Endodermal cell (in vitro differentiated cells): Measurements from ENCODE around the gene ATL3. TPM values are rescaled to one million over a fixed set of nuclear protein-coding genes. Genes with fewer than 3 reads are reported as not detected.

Experiments
- DNase-seq: peaks from one replicate; pipeline ENCODE4 v3.0.0-alpha.2; 2017
- H3K27ac ChIP-seq: 2 replicates; pipeline ENCODE4 v1.5.1; 2013; ENCODE audit warnings: mild to moderate bottlenecking, low read depth, low read length, moderate library complexity
- H3K27me3 ChIP-seq: 2 replicates; pipeline ENCODE4 v1.6.1; 2013; ENCODE audit warnings: mild to moderate bottlenecking, low read length, moderate library complexity; ENCODE audit not compliant: insufficient read depth, control insufficient read depth, poor library complexity, severe bottlenecking
- H3K36me3 ChIP-seq: 2 replicates; pipeline ENCODE4 v1.7.0; 2013; ENCODE audit warnings: mild to moderate bottlenecking, low read length, moderate library complexity; ENCODE audit not compliant: control insufficient read depth, insufficient read depth
- H3K4me1 ChIP-seq: one replicate; pipeline ENCODE4 v1.7.0; 2013; ENCODE audit warnings: low read length; ENCODE audit not compliant: control insufficient read depth, insufficient read depth
- H3K4me3 ChIP-seq: 2 replicates; pipeline ENCODE4 v1.5.1; 2013; ENCODE audit warnings: mild to moderate bottlenecking, low read length, moderate library complexity
- H3K9ac ChIP-seq: 2 replicates; pipeline ENCODE4 v1.6.1; 2013; ENCODE audit warnings: mild to moderate bottlenecking, low read length, moderate library complexity; ENCODE audit not compliant: poor library complexity, severe bottlenecking; ENCODE audit errors: extremely low read depth
- H3K9me3 ChIP-seq: 2 replicates; pipeline ENCODE4 v1.6.1; 2013; ENCODE audit warnings: mild to moderate bottlenecking, low read length, moderate library complexity; ENCODE audit not compliant: control insufficient read depth
- H3K27ac Mint-ChIP-seq: 2 replicates; pipeline ENCODE4 v1.8.0; 2020; ENCODE audit warnings: mixed read lengths
- H3K27me3 Mint-ChIP-seq: 2 replicates; pipeline ENCODE4 v1.8.0; 2021; ENCODE audit warnings: mild to moderate bottlenecking, mixed read lengths; ENCODE audit not compliant: insufficient read depth
- H3K36me3 Mint-ChIP-seq: 2 replicates; pipeline ENCODE4 v1.8.0; 2020; ENCODE audit warnings: low read depth, mixed read lengths
- H3K4me1 Mint-ChIP-seq: 2 replicates; pipeline ENCODE4 v1.8.0; 2020; ENCODE audit warnings: mixed read lengths
- H3K4me3 Mint-ChIP-seq: 2 replicates; pipeline ENCODE4 v1.8.0; 2020; ENCODE audit warnings: mild to moderate bottlenecking, moderate library complexity, mixed read lengths
- H3K9me3 Mint-ChIP-seq: 2 replicates; pipeline ENCODE4 v1.8.0; 2020; ENCODE audit warnings: mild to moderate bottlenecking, mixed read lengths
- whole genome bisulfite sequencing, 2 experiments: methylation state at CpG; one replicate each; pipeline versions ENCODE4 v1.1.5 to v1.1.7; 2013; ENCODE audit warnings: missing lambda C conversion rate in 2 of 2, mixed read lengths in 1 of 2; ENCODE audit not compliant: insufficient coverage in 1 of 2, insufficient read length in 1 of 2; 5-methylcytosine and 5-hydroxymethylcytosine counted together
- total RNA-seq, 2 donors: library from RNA; stranded (reverse); fragmentation: NEBNext Ultra II Directional in 1 of 2; extraction: Animal tissue kit (Norgen Biotek cat#: 25700) in 1 of 2; gene quantifications; 2 replicates in 1 of 2; 3 replicates in 1 of 2; pipeline ENCODE4 v1.2.1, GENCODE V29; 2021
- TF ChIP-seq, protein P1 (sequence below): fragments of 200-600 bp; sonication (generic); conservative IDR thresholded peaks from 2 replicates; pipeline ENCODE4 v1.5.0; 2021; ENCODE audit warnings: antibody characterized with exemption, mild to moderate bottlenecking

ATL3 gene
- total RNA-seq, 2 donors from 2014 or later, result 33.8 to 38.0 TPM

DNA sequence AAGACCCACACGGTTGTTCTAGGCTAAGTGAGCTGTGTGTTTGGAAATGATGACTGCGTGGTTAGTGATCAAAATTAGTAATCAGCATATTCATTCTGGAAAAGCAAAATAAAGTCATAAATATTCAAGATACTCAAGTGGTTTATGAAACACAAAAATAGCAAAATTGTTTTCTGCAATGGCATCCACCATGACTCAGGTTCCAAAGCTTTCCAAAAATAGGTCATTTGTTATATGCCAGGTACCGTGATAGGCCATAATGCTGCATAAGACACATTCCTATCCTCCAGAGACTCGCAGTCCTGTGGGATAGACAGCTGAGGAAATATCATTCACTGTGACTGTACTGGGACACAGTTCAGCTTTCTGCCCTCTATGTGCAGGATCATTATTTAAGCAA, 2.4 kb upstream of the ATL3 start:
- H3K27me3 ChIP-seq, result no peaks in the 10 kb centered on the region
- H3K4me3 Mint-ChIP-seq, result no peak overlapping the region
- no peak overlapping the region for H3K9ac ChIP-seq
- no peaks in the 10 kb centered on the region for H3K9me3 Mint-ChIP-seq
- DNase-seq, result peak; percentile 9
- no peak overlapping the region for H3K4me3 ChIP-seq
- no peak overlapping the region for H3K27ac ChIP-seq
- H3K4me1 ChIP-seq, result no peaks in the 10 kb centered on the region
- TF ChIP-seq, protein P1, sequence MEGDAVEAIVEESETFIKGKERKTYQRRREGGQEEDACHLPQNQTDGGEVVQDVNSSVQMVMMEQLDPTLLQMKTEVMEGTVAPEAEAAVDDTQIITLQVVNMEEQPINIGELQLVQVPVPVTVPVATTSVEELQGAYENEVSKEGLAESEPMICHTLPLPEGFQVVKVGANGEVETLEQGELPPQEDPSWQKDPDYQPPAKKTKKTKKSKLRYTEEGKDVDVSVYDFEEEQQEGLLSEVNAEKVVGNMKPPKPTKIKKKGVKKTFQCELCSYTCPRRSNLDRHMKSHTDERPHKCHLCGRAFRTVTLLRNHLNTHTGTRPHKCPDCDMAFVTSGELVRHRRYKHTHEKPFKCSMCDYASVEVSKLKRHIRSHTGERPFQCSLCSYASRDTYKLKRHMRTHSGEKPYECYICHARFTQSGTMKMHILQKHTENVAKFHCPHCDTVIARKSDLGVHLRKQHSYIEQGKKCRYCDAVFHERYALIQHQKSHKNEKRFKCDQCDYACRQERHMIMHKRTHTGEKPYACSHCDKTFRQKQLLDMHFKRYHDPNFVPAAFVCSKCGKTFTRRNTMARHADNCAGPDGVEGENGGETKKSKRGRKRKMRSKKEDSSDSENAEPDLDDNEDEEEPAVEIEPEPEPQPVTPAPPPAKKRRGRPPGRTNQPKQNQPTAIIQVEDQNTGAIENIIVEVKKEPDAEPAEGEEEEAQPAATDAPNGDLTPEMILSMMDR, result no peak
- H3K36me3 ChIP-seq, result no peaks in the 10 kb centered on the region
- H3K36me3 Mint-ChIP-seq, result no peaks in the 10 kb centered on the region
- peaks cover 3% of the 10 kb centered on the region for H3K4me1 Mint-ChIP-seq
- 90 to 95% methylated on average over 2 to 3 of the region's 4 CpGs for WGBS, 2 experiments
- no peaks in the 10 kb centered on the region for H3K27me3 Mint-ChIP-seq
- no peaks in the 10 kb centered on the region for H3K9me3 ChIP-seq
- no peak overlapping the region for H3K27ac Mint-ChIP-seq

DNA sequence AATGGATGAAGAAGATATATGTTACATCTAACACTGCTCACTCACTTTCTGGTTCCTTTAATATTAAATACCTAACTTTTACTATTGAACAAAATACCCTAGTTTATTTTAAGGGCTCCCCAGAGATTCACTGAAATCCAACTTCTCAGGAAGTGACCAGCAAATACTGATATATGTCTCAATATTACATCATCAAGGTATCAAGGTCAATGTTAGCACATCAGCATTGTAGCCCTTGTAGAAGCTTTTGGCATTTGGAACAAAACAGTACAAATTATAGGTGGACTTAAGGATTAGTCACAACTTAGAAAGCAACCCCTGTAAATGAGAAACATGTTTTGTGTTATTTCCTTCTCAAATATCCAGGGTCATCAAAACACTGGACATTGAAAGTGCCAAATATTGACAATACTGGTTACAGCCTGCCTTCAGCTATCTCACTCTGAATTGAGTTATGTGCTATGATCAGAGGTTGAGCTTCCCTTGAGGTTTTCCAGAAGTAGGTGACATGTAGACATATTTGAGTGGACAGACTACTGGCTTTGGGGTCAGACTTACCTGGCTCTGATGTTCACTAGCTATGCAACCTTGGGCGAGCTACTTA, 1.9 kb upstream of the ATL3 start:
- Histone ChIP-seq H3K27me3 (no peaks in the 10 kb centered on the region), H3K4me1 (no peaks in the 10 kb centered on the region), H3K36me3 (peaks cover 4% of the 10 kb centered on the region), H3K9ac (no peak overlapping the region), H3K9me3 (no peaks in the 10 kb centered on the region), H3K27ac (no peak overlapping the region), H3K4me3 (no peak overlapping the region)
- 92 to 100% methylated on average over 1 of the region's 1 CpG for WGBS, 2 experiments
- H3K36me3 Mint-ChIP-seq, result peaks cover 2% of the 10 kb centered on the region
- no peaks in the 10 kb centered on the region for H3K27me3 Mint-ChIP-seq
- H3K4me1 Mint-ChIP-seq, result peaks cover 4% of the 10 kb centered on the region
- TF ChIP-seq, protein P1, result no peak
- no peak overlapping the region for H3K27ac Mint-ChIP-seq
- no peak for DNase-seq
- H3K9me3 Mint-ChIP-seq, result no peaks in the 10 kb centered on the region
- no peak overlapping the region for H3K4me3 Mint-ChIP-seq

DNA sequence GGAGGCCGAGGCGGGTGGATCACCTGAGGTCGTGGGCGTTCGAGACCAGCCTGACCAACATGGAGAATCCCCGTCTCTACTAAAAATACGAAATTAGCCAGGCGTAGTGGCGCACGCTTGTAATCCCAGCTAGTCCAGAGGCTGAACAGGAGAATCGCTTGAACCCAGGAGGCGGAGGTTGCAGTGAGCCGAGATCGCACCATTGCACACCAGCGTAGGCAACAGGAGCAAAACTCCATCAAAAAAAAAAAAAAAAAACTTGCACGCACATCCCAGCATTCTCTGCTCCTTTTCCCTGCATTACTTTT, 934 bp upstream of the ATL3 start:
- Mint-ChIP-seq H3K4me1 (peaks cover 7% of the 10 kb centered on the region), H3K27me3 (no peaks in the 10 kb centered on the region), H3K36me3 (peaks cover 2% of the 10 kb centered on the region), H3K9me3 (no peaks in the 10 kb centered on the region), H3K4me3 (no peak overlapping the region), H3K27ac (no peak overlapping the region)
- H3K4me3 ChIP-seq, result no peak overlapping the region
- TF ChIP-seq, protein P1, result no peak
- no peak overlapping the region for H3K27ac ChIP-seq
- H3K4me1 ChIP-seq, result no peaks in the 10 kb centered on the region
- no peak overlapping the region for H3K9ac ChIP-seq
- no peak for DNase-seq
- H3K9me3 ChIP-seq, result no peaks in the 10 kb centered on the region
- peaks cover 8% of the 10 kb centered on the region for H3K36me3 ChIP-seq
- WGBS, 2 experiments, result 95 to 98% methylated on average over 12 to 16 of the region's 16 CpGs
- H3K27me3 ChIP-seq, result no peaks in the 10 kb centered on the region
